Muscle of leg (tissue), 16 donors: Measurements from ENCODE around the gene CTSF. TPM values are rescaled to one million over a fixed set of nuclear protein-coding genes. Genes with fewer than 3 reads are reported as not detected.

Experiments
- DNase-seq: peaks from one replicate; pipeline ENCODE4 v3.0.0; 2013
- H3K27ac ChIP-seq: one replicate; pipeline ENCODE4 v1.5.1; 2013; ENCODE audit warnings: mild to moderate bottlenecking, low read length, control low read depth
- H3K27me3 ChIP-seq: one replicate; pipeline ENCODE4 v1.6.1; 2013; ENCODE audit warnings: low read length; ENCODE audit not compliant: control insufficient read depth, insufficient read depth
- H3K36me3 ChIP-seq: one replicate; pipeline ENCODE4 v1.6.1; 2013; ENCODE audit warnings: low read length; ENCODE audit not compliant: control insufficient read depth, insufficient read depth
- H3K4me1 ChIP-seq: one replicate; pipeline ENCODE4 v1.6.1; 2013; ENCODE audit warnings: low read length; ENCODE audit not compliant: control insufficient read depth, insufficient read depth
- H3K4me3 ChIP-seq: one replicate; pipeline ENCODE4 v1.5.1; 2013; ENCODE audit warnings: low read length, control low read depth
- H3K9me3 ChIP-seq: replicated peaks from 2 replicates; pipeline ENCODE4 v1.6.1; 2013; ENCODE audit warnings: low read depth, low read length; ENCODE audit not compliant: control insufficient read depth
- WGBS: methylation state at CpG from one replicate; pipeline ENCODE4 v1.1.5; 2013; ENCODE audit warnings: missing lambda C conversion rate; ENCODE audit not compliant: insufficient coverage; 5-methylcytosine and 5-hydroxymethylcytosine counted together
- long read RNA-seq, 11 donors: transcript quantifications; one replicate each; lab custom pipeline, GENCODE V29; 2026
- polyA plus RNA-seq, 8 donors: library from polyadenylated mRNA; unstranded; fragments of 120-200 nt; gene quantifications; one replicate each; pipeline versions ENCODE4 v1.2.1 to v1.2.3, GENCODE V29; 2013; ENCODE audit warnings: inconsistent platforms in 1 of 8, low replicate concordance in 1 of 8; ENCODE audit not compliant: insufficient read length in 8 of 8, insufficient read depth in 1 of 8
- total RNA-seq: library from RNA; stranded (reverse); fragments of 120-200 nt; gene quantifications from one replicate; pipeline ENCODE4 v1.2.4, GENCODE V29; 2013

Gene CTSF
- total RNA-seq: 29.0 TPM
- 10 to 100 TPM; 22.4 to 36.7 (median 25.8) TPM for polyA plus RNA-seq
- long read RNA-seq, donor 1, transcript CTSF-201 (13 exons, 2,035 nt): major isoform, 6 of 6 reads
- long read RNA-seq, donor 1, partial matches to known transcripts: 0 of 6 reads
- long read RNA-seq, donor 1, other reads (novel, unspliced or antisense): 0 of 6 reads
- long read RNA-seq, donor 2, partial matches to known transcripts: 0 of 1 reads
- long read RNA-seq, donor 2, other reads (novel, unspliced or antisense): 0 of 1 reads
- long read RNA-seq, donor 3, transcript CTSF-201 (13 exons, 2,035 nt): major isoform, 5 of 11 reads
- long read RNA-seq, donor 3, partial matches to known transcripts: 6 of 11 reads
- long read RNA-seq, donor 3, other reads (novel, unspliced or antisense): 0 of 11 reads
- long read RNA-seq, donor 4, partial matches to known transcripts: 0 of 3 reads
- long read RNA-seq, donor 4, other reads (novel, unspliced or antisense): 0 of 3 reads
- long read RNA-seq, donor 5, transcript CTSF-201 (13 exons, 2,035 nt): major isoform, 19 of 33 reads
- long read RNA-seq, donor 5, partial matches to known transcripts: 14 of 33 reads
- long read RNA-seq, donor 5, other reads (novel, unspliced or antisense): 0 of 33 reads
- long read RNA-seq, donor 6, transcript CTSF-201 (13 exons, 2,035 nt): major isoform, 8 of 8 reads
- long read RNA-seq, donor 6, partial matches to known transcripts: 0 of 8 reads
- long read RNA-seq, donor 6, other reads (novel, unspliced or antisense): 0 of 8 reads
- long read RNA-seq, donor 7, transcript CTSF-201 (13 exons, 2,035 nt): major isoform, 7 of 7 reads
- long read RNA-seq, donor 7, partial matches to known transcripts: 0 of 7 reads
- long read RNA-seq, donor 7, other reads (novel, unspliced or antisense): 0 of 7 reads
- long read RNA-seq, donor 8, transcript CTSF-201 (13 exons, 2,035 nt): major isoform, 6 of 6 reads
- long read RNA-seq, donor 8, partial matches to known transcripts: 0 of 6 reads
- long read RNA-seq, donor 8, other reads (novel, unspliced or antisense): 0 of 6 reads
- long read RNA-seq, donor 9, transcript CTSF-201 (13 exons, 2,035 nt): major isoform, 6 of 6 reads
- long read RNA-seq, donor 9, partial matches to known transcripts: 0 of 6 reads
- long read RNA-seq, donor 9, other reads (novel, unspliced or antisense): 0 of 6 reads
- long read RNA-seq, donor 10, transcript CTSF-201 (13 exons, 2,035 nt): major isoform, 8 of 9 reads
- long read RNA-seq, donor 10, partial matches to known transcripts: 0 of 9 reads
- long read RNA-seq, donor 10, other reads (novel, unspliced or antisense): 0 of 9 reads
- long read RNA-seq, donor 11, transcript CTSF-201 (13 exons, 2,035 nt): major isoform, 6 of 14 reads
- long read RNA-seq, donor 11, partial matches to known transcripts: 7 of 14 reads
- long read RNA-seq, donor 11, other reads (novel, unspliced or antisense): 0 of 14 reads

GRCh38 chr11:66568124-66568916 is at the start of gene CTSF:
CTSF (minus strand) TSS chr11:66568606; CDS start chr11:66568486, 120 bp downstream.
- Histone ChIP-seq H3K27me3 (peaks cover 4% of the 10 kb centered on the region), H3K4me1 (peaks cover 10% of the 10 kb centered on the region), H3K4me3 (peak within 1 kb of the TSS; percentile 37), H3K9me3 (no peaks in the 10 kb centered on the region), H3K36me3 (peaks cover 10% of the 10 kb centered on the region), H3K27ac (no peak within 1 kb of the TSS)
- WGBS: 4% methylated on average over 76 of the region's 77 CpGs
- peak; percentile 86 for DNase-seq

GRCh38 chr11:66617155-66617834 is 48.9 kb upstream of the CTSF start:
- peaks cover 19% of the 10 kb centered on the region for H3K36me3 ChIP-seq
- H3K27ac ChIP-seq: peak overlapping the region; percentile 99
- H3K4me3 ChIP-seq: peak overlapping the region; percentile 78
- peaks cover 27% of the 10 kb centered on the region for H3K4me1 ChIP-seq
- no peaks in the 10 kb centered on the region for H3K9me3 ChIP-seq
- H3K27me3 ChIP-seq: no peaks in the 10 kb centered on the region
- under 1% methylated on average over 22 of the region's 38 CpGs for WGBS
- DNase-seq: no peak

GRCh38 chr11:66616379-66617154 is 48.2 kb upstream of the CTSF start, which contains the start of gene RBM14:
RBM14 (plus strand) TSS chr11:66616630; CDS start chr11:66616721, 91 bp downstream.
- Histone ChIP-seq H3K36me3 (peaks cover 19% of the 10 kb centered on the region), H3K9me3 (no peaks in the 10 kb centered on the region), H3K27me3 (no peaks in the 10 kb centered on the region), H3K27ac (peak within 1 kb of the TSS; percentile 99), H3K4me3 (peak within 1 kb of the TSS; percentile 78), H3K4me1 (peaks cover 27% of the 10 kb centered on the region)
- peak; percentile 100 for DNase-seq
- under 1% methylated on average over 87 of the region's 90 CpGs for WGBS

- Histone ChIP-seq H3K9me3 (no peaks in the 10 kb centered on the region), H3K36me3 (peaks cover 11% of the 10 kb centered on the region), H3K4me3 (no peak overlapping the region), H3K27ac (no peak overlapping the region), H3K27me3 (no peaks in the 10 kb centered on the region), H3K4me1 (peaks cover 22% of the 10 kb centered on the region)
- WGBS: 80% methylated on average over 1 of the region's 13 CpGs
- DNase-seq: no peak
These were observed 45.7 kb upstream of the CTSF start for GRCh38 chr11:66614073-66614472.

GRCh38 chr11:66612458-66612857 is 44.1 kb upstream of the CTSF start:
- no peaks in the 10 kb centered on the region for H3K36me3 ChIP-seq
- no peaks in the 10 kb centered on the region for H3K27me3 ChIP-seq
- peaks cover 6% of the 10 kb centered on the region for H3K4me1 ChIP-seq
- H3K4me3 ChIP-seq: no peak overlapping the region
- no peak overlapping the region for H3K27ac ChIP-seq
- H3K9me3 ChIP-seq: no peaks in the 10 kb centered on the region
- 100% methylated on average over 1 of the region's 1 CpG for WGBS
- no peak for DNase-seq

- DNase-seq: no peak
- H3K4me1 ChIP-seq: peaks cover 3% of the 10 kb centered on the region
- H3K27me3 ChIP-seq: no peaks in the 10 kb centered on the region
- no peaks in the 10 kb centered on the region for H3K9me3 ChIP-seq
- H3K4me3 ChIP-seq: no peak overlapping the region
- H3K36me3 ChIP-seq: peaks cover 19% of the 10 kb centered on the region
- H3K27ac ChIP-seq: no peak overlapping the region
- WGBS: 92% methylated on average over 2 of the region's 4 CpGs
These were observed 41.6 kb upstream of the CTSF start for GRCh38 chr11:66609721-66610617.

- 20% methylated on average over 7 of the region's 8 CpGs for WGBS
- DNase-seq: peak; percentile 90
- Histone ChIP-seq H3K4me3 (no peak overlapping the region), H3K4me1 (peaks cover 4% of the 10 kb centered on the region), H3K9me3 (no peaks in the 10 kb centered on the region), H3K27me3 (no peaks in the 10 kb centered on the region), H3K27ac (peak overlapping the region; percentile 24), H3K36me3 (peaks cover 37% of the 10 kb centered on the region)
These were observed 38.9 kb upstream of the CTSF start for GRCh38 chr11:66607126-66607834.
